Tibial nerve (tissue), 4 donors: ENCODE results near the gene SEMA3E.

Experiments used
- CTCF ChIP-seq, 5 experiments: fragments of 200-600 bp in 3 of 5; fragments of 450-650 bp in 2 of 5; sonication (generic) in 3 of 5; IDR thresholded peaks; one replicate each; pipeline ENCODE4 v1.5.1; 2016 to 2019; ENCODE audit warnings: antibody characterized with exemption in 5 of 5, mild to moderate bottlenecking in 3 of 5, moderate library complexity in 2 of 5
- EP300 ChIP-seq, 2 donors: sonication (generic); formaldehyde crosslinking; IDR thresholded peaks; one replicate each; pipeline ENCODE4 v1.6.1; 2017; ENCODE audit warnings: antibody characterized with exemption in 2 of 2, mild to moderate bottlenecking in 1 of 2
- POLR2A ChIP-seq, 2 donors: fragments of 450-650 bp; IDR thresholded peaks; one replicate each; pipeline ENCODE4 v1.6.1; 2017; ENCODE audit warnings: antibody characterized with exemption in 2 of 2, mild to moderate bottlenecking in 2 of 2, moderate library complexity in 2 of 2

- no peak for TF ChIP-seq CTCF (IDR thresholded peaks at IDR 0.05)
- TF ChIP-seq POLR2A (IDR thresholded peaks at IDR 0.05): no peak
- TF ChIP-seq EP300 (IDR thresholded peaks at IDR 0.05): no peak
Measured at GRCh38 chr7:83419013-83419412, 229.9 kb downstream of the SEMA3E start.
